A549 (cell line): ENCODE results near the gene MRTFB. TPM values are rescaled to one million over a fixed set of nuclear protein-coding genes. Genes with fewer than 3 reads are reported as not detected.

Experiments
- ATAC-seq, 2 experiments: fragments of 200-7000 bp in 1 of 2; fragments of >200 bp in 1 of 2; cut with Nextera tagmentation in 1 of 2; cut with Tn5 transposase in 1 of 2; 3 replicates each; pipeline versions ENCODE4 v1.8.0 to v1.9.1; 2018 to 2020; ENCODE audit warnings: mild to moderate bottlenecking in 1 of 2, moderate library complexity in 1 of 2
- CTCF ChIA-PET: fragments of 300-600 bp; sonication (Branson Sonifier 250); formaldehyde crosslinking; extraction: SDS; loops from one replicate; lab custom pipeline; 2021; ENCODE audit warnings: antibody characterized with exemption, inconsistent platforms; lab: Yijun Ruan, JAX
- POLR2A ChIA-PET: fragments of 350-600 bp; formaldehyde crosslinking; extraction: SDS; loops from one replicate; lab custom pipeline; 2021; ENCODE audit warnings: antibody characterized with exemption, inconsistent platforms; lab: Yijun Ruan, JAX
- DNase-seq, 2 experiments: peaks; one replicate each; pipeline versions ENCODE4 v3.0.0 to v3.0.0-alpha.2; 2011 to 2016; ENCODE audit warnings: low read depth in 1 of 2, low spot score in 1 of 2
- FAIRE-seq: peaks from 2 replicates; lab custom pipeline; 2011; peaks lifted over from hg19 to GRCh38; lab: Jason Lieb, UNC
- H3K27ac ChIP-seq, 2 experiments: fragments of >200 bp; sonication (Bioruptor Twin); formaldehyde crosslinking; 3 replicates each; pipeline ENCODE4 v1.5.1; 2016 to 2017
- H3K4me1 ChIP-seq: fragments of >200 bp; sonication (Bioruptor Twin); formaldehyde crosslinking; 3 replicates; pipeline ENCODE4 v1.6.1; 2016
- H3K4me2 ChIP-seq: fragments of >200 bp; sonication (Bioruptor Twin); formaldehyde crosslinking; 3 replicates; pipeline ENCODE4 v1.6.1; 2016
- H3K4me3 ChIP-seq: fragments of >200 bp; sonication (Bioruptor Twin); formaldehyde crosslinking; 3 replicates; pipeline ENCODE4 v1.5.1; 2016
- H3K9me3 ChIP-seq: fragments of >200 bp; sonication (Bioruptor Twin); formaldehyde crosslinking; 3 replicates; pipeline ENCODE4 v1.6.1; 2016
- ATOH8 ChIP-seq: fragments of 250-450 bp; sonication (Bioruptor Pico); IDR thresholded peaks from 2 replicates; pipeline ENCODE4 v1.5.0; 2020; ENCODE audit warnings: low read depth, mild to moderate bottlenecking, moderate library complexity
- CEBPB ChIP-seq, 2 experiments: fragments of >200 bp in 1 of 2; sonication (Bioruptor Twin) in 1 of 2; formaldehyde crosslinking in 1 of 2; IDR thresholded peaks; 2 replicates each; pipeline ENCODE4 v1.6.1; 2012 to 2016
- CHD4 ChIP-seq: fragments of 200-600 bp; sonication (generic); IDR thresholded peaks from 2 replicates; pipeline ENCODE4 v1.6.1; 2016; ENCODE audit warnings: antibody characterized with exemption, mild to moderate bottlenecking, borderline replicate concordance
- CTCF ChIP-seq: fragments of >200 bp; sonication (Bioruptor Twin); formaldehyde crosslinking; IDR thresholded peaks from 3 replicates; pipeline ENCODE4 v1.5.1; 2016
- E2F6 ChIP-seq: IDR thresholded peaks from 2 replicates; pipeline ENCODE4 v1.6.1; 2012; ENCODE audit warnings: low read depth, borderline replicate concordance
- EHMT2 ChIP-seq: fragments of 200-600 bp; sonication (generic); IDR thresholded peaks from 2 replicates; pipeline ENCODE4 v1.6.1; 2016; ENCODE audit warnings: antibody characterized with exemption, low read depth, mild to moderate bottlenecking, moderate library complexity
- FOSB ChIP-seq: fragments of 250-450 bp; sonication (Bioruptor Pico); IDR thresholded peaks from 2 replicates; pipeline ENCODE4 v1.5.0; 2020; ENCODE audit warnings: mild to moderate bottlenecking, moderate library complexity
- HDAC2 ChIP-seq: fragments of 200-600 bp; sonication (generic); IDR thresholded peaks from 2 replicates; pipeline ENCODE4 v1.6.1; 2016
- HES2 ChIP-seq: fragments of >200 bp; sonication (Bioruptor Twin); formaldehyde crosslinking; IDR thresholded peaks from 2 replicates; pipeline ENCODE4 v1.6.1; 2016
- HEYL ChIP-seq: fragments of 250-450 bp; sonication (Bioruptor Pico); IDR thresholded peaks from 2 replicates; pipeline ENCODE4 v1.8.0; 2021; ENCODE audit warnings: mild to moderate bottlenecking, moderate library complexity
- HMGXB4 ChIP-seq: fragments of 250-450 bp; sonication (Bioruptor Pico); IDR thresholded peaks from 2 replicates; pipeline ENCODE4 v1.5.0; 2021; ENCODE audit warnings: mild to moderate bottlenecking, moderate library complexity, borderline replicate concordance
- HOXB13 ChIP-seq: fragments of 250-450 bp; sonication (Bioruptor Pico); IDR thresholded peaks from 2 replicates; pipeline ENCODE4 v1.5.0; 2020; ENCODE audit warnings: low read depth, mild to moderate bottlenecking, moderate library complexity
- HOXB5 ChIP-seq: fragments of 250-450 bp; sonication (Bioruptor Pico); IDR thresholded peaks from 2 replicates; pipeline ENCODE4 v1.5.0; 2020; ENCODE audit warnings: mild to moderate bottlenecking, moderate library complexity
- JUN ChIP-seq, 2 experiments: fragments of >200 bp; sonication (Bioruptor Twin); formaldehyde crosslinking; IDR thresholded peaks; 2 replicates in 1 of 2; 3 replicates in 1 of 2; pipeline ENCODE4 v1.6.1; 2016 to 2017
- JUNB ChIP-seq: fragments of >200 bp; sonication (Bioruptor Twin); formaldehyde crosslinking; IDR thresholded peaks from 2 replicates; pipeline ENCODE4 v1.6.1; 2016
- KDM1A ChIP-seq: fragments of 200-600 bp; sonication (generic); IDR thresholded peaks from 2 replicates; pipeline ENCODE4 v1.6.1; 2016; ENCODE audit warnings: low read depth, mild to moderate bottlenecking
- MAX ChIP-seq: IDR thresholded peaks from 2 replicates; pipeline ENCODE4 v1.6.1; 2012
- MAZ ChIP-seq: fragments of 150-350 bp; IDR thresholded peaks from 2 replicates; pipeline ENCODE4 v1.6.1; 2014; ENCODE audit warnings: antibody characterized with exemption, low read depth, low read length, borderline replicate concordance
- MYC ChIP-seq: IDR thresholded peaks from 2 replicates; pipeline ENCODE4 v1.6.1; 2012; ENCODE audit warnings: mild to moderate bottlenecking, inconsistent platforms, low read length, improper control_type of control experiment, borderline replicate concordance
- NPAS2 ChIP-seq: fragments of 250-450 bp; sonication (Bioruptor Pico); IDR thresholded peaks from 2 replicates; pipeline ENCODE4 v1.8.0; 2022; ENCODE audit warnings: mild to moderate bottlenecking, moderate library complexity, borderline replicate concordance
- POLR2A ChIP-seq: IDR thresholded peaks from 2 replicates; pipeline ENCODE4 v1.6.1; 2012; ENCODE audit warnings: mild to moderate bottlenecking, low read length
- RARB ChIP-seq: fragments of 250-450 bp; sonication (Bioruptor Pico); IDR thresholded peaks from 2 replicates; pipeline ENCODE4 v1.8.0; 2021; ENCODE audit warnings: mild to moderate bottlenecking, moderate library complexity
- REST ChIP-seq: fragments of 200-600 bp; sonication (generic); IDR thresholded peaks from 2 replicates; pipeline ENCODE4 v1.6.1; 2016; ENCODE audit warnings: antibody characterized with exemption, mild to moderate bottlenecking, moderate library complexity
- RNF2 ChIP-seq: fragments of 200-600 bp; sonication (generic); IDR thresholded peaks from 2 replicates; pipeline ENCODE4 v1.6.1; 2016; ENCODE audit warnings: low read depth, mild to moderate bottlenecking, antibody characterized with exemption, moderate library complexity, borderline replicate concordance
- SREBF2 ChIP-seq: fragments of 450-650 bp; IDR thresholded peaks from 2 replicates; pipeline ENCODE4 v1.6.1; 2014; ENCODE audit warnings: mild to moderate bottlenecking, moderate library complexity
- TP53 ChIP-seq: fragments of 250-450 bp; sonication (Bioruptor Pico); IDR thresholded peaks from 2 replicates; pipeline ENCODE4 v1.5.0; 2021; ENCODE audit warnings: mild to moderate bottlenecking, moderate library complexity
- ZC3H11A ChIP-seq: fragments of 450-650 bp; IDR thresholded peaks from 2 replicates; pipeline ENCODE4 v1.6.1; 2014; ENCODE audit warnings: antibody characterized with exemption, mild to moderate bottlenecking
- ZSCAN20 ChIP-seq: fragments of 250-450 bp; sonication (Bioruptor Pico); IDR thresholded peaks from 2 replicates; pipeline ENCODE4 v1.8.0; 2022; ENCODE audit warnings: mild to moderate bottlenecking, moderate library complexity
- WGBS: methylation state at CpG from one replicate; pipeline ENCODE4 v1.1.6; 2017; ENCODE audit errors: missing lambda C conversion rate; 5-methylcytosine and 5-hydroxymethylcytosine counted together
- polyA plus RNA-seq, 4 experiments: library from polyadenylated mRNA; depleted of rRNA in 3 of 4; stranded (reverse); fragments of >200 nt; fragmentation: RNase III in 1 of 4; extraction: RNeasy Plus Mini Kit Qiagen cat#74134 plus additional on column Dnase treatment in 1 of 4; gene quantifications; 2 replicates in 3 of 4; 3 replicates in 1 of 4; pipeline ENCODE4 v1.2.3, GENCODE V29; 2011 to 2017

The MRTFB gene
- polyA plus RNA-seq, 2 of the 4 experiments (the other 2 are of a cell fraction) = 13.7 to 24.2 TPM

- Histone ChIP-seq H3K4me2 (no peak overlapping the region), H3K9me3 (peaks cover 21% of the 10 kb centered on the region), H3K4me3 (no peak overlapping the region), H3K4me1 (no peaks in the 10 kb centered on the region), H3K27ac (no peak overlapping the region)
- no peak for TF ChIP-seq ZC3H11A
- no peak for TF ChIP-seq HOXB13 (CRISPR knock-in tag)
- no peak for TF ChIP-seq HOXB5 (CRISPR knock-in tag)
- no peak for TF ChIP-seq RNF2
- TF ChIP-seq CEBPB (IDR thresholded peaks at IDR 0.05) = no peak
- TF ChIP-seq HDAC2 = no peak
- no peak for TF ChIP-seq CHD4
- no peak for TF ChIP-seq KDM1A
- TF ChIP-seq FOSB (CRISPR knock-in tag) = no peak
- TF ChIP-seq NPAS2 = no peak
- TF ChIP-seq EHMT2 = no peak
- no peak for TF ChIP-seq HEYL
- no peak for TF ChIP-seq HMGXB4 (CRISPR knock-in tag)
- no peak for TF ChIP-seq E2F6
- TF ChIP-seq ZSCAN20 (CRISPR knock-in tag) = no peak
- no peak for TF ChIP-seq SREBF2
- no peak for TF ChIP-seq HES2
- no peak for TF ChIP-seq TP53 (CRISPR knock-in tag)
- DNase-seq (no peak), ATAC-seq (no peak), FAIRE-seq (no peak)
- WGBS = 83% methylated on average over 10 of the region's 10 CpGs
- POLR2A ChIA-PET = no interaction called here
- CTCF ChIA-PET = interaction anchor here (0.6 to 0.7 kb wide), 2 partner anchors 18 to 38 kb away, joined by 3 to 5 read pairs; no protein-coding TSS in a partner anchor
These were observed 221.1 kb downstream of the MRTFB start for GRCh38 chr16:14292051-14292825.

GRCh38 chr16:14296663-14297062 is 225.5 kb downstream of the MRTFB start:
- ATAC-seq = no peak
- H3K9me3 ChIP-seq = no peaks in the 10 kb centered on the region
- peaks cover 6% of the 10 kb centered on the region; the same call in 1 of the 3 replicates for H3K4me1 ChIP-seq
- POLR2A ChIA-PET = no interaction called here
- 86% methylated on average over 3 of the region's 3 CpGs for WGBS
- no peak overlapping the region for H3K4me3 ChIP-seq
- DNase-seq = no peak
- H3K4me2 ChIP-seq = no peak overlapping the region
- CTCF ChIA-PET = interaction anchor here (1.1 to 1.4 kb wide), 3 partner anchors 10 to 373 kb away, joined by 3 to 4 read pairs (median 3); no protein-coding TSS in a partner anchor
- no peak for FAIRE-seq
- H3K27ac ChIP-seq = peak overlapping the region in 1 of 2 experiments; percentile 42; a peak in 2 of 6 replicates
- no peak for TF ChIP-seq HDAC2
- no peak for TF ChIP-seq KDM1A
- TF ChIP-seq ATOH8 = no peak
- no peak for TF ChIP-seq MAZ
- TF ChIP-seq JUNB = no peak
- no peak for TF ChIP-seq MYC
- no peak for TF ChIP-seq HOXB5 (CRISPR knock-in tag)
- TF ChIP-seq CTCF = no peak
- TF ChIP-seq JUN (IDR thresholded peaks at IDR 0.05) = no peak
- no peak for TF ChIP-seq ZSCAN20 (CRISPR knock-in tag)
- TF ChIP-seq POLR2A = no peak
- TF ChIP-seq TP53 (CRISPR knock-in tag) = no peak
- no peak for TF ChIP-seq RARB (CRISPR knock-in tag)
- no peak for TF ChIP-seq FOSB (CRISPR knock-in tag)
- no peak for TF ChIP-seq MAX
- no peak for TF ChIP-seq REST
